ENCODE measurements around the gene IFNL3. TPM values are rescaled to one million over a fixed set of nuclear protein-coding genes. Genes with fewer than 3 reads are reported as not detected.

IFNL3 gene
- total and polyA plus RNA-seq, 11 donors = not detected

DNA sequence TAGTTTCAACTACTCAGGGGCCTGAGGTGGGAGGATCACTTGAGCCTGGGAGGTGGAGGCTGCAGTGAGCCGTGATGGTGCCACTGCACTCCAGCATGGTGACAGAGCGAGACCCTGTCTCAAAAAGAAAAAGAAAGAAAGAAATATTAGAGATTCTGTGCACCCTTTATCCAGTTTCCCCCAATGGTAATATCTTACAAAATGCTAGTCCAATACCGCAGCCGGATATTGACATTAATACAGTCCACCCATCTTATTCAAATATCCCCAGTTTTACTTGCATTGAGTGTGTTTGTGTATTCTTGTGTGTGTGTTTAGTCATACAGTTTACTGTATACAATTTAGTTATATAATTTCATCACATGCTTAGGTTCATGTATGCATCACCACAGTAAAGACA is 12.4 kb upstream of the IFNL3 start:
- 91 to 98% (median 94%) methylated on average over 4 of the region's 4 CpGs for WGBS, 4 donors
- H3K4me1 ChIP-seq = no peaks in the 10 kb centered on the region
- DNase-seq (no peak), ATAC-seq (no peak)
- H3K27me3 ChIP-seq = peaks cover 4 to 81% (median 29%) of the 10 kb centered on the region in 9 donors
- intact Hi-C loops (cut with DNase I) = loop anchor here in 1 of 10 donors (5.0 kb wide), 1 partner anchor 800 kb away; no protein-coding TSS in a partner anchor
- H3K27ac ChIP-seq = no peak overlapping the region
- no peaks in the 10 kb centered on the region for H3K36me3 ChIP-seq
- TF ChIP-seq, protein P1, sequence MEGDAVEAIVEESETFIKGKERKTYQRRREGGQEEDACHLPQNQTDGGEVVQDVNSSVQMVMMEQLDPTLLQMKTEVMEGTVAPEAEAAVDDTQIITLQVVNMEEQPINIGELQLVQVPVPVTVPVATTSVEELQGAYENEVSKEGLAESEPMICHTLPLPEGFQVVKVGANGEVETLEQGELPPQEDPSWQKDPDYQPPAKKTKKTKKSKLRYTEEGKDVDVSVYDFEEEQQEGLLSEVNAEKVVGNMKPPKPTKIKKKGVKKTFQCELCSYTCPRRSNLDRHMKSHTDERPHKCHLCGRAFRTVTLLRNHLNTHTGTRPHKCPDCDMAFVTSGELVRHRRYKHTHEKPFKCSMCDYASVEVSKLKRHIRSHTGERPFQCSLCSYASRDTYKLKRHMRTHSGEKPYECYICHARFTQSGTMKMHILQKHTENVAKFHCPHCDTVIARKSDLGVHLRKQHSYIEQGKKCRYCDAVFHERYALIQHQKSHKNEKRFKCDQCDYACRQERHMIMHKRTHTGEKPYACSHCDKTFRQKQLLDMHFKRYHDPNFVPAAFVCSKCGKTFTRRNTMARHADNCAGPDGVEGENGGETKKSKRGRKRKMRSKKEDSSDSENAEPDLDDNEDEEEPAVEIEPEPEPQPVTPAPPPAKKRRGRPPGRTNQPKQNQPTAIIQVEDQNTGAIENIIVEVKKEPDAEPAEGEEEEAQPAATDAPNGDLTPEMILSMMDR (IDR thresholded peaks at IDR 0.05) = no peak
- TF ChIP-seq POLR2A (IDR thresholded peaks at IDR 0.05) = no peak
- H3K4me3 ChIP-seq = no peak overlapping the region
- peaks cover 0 to 8% (median 0%) of the 10 kb centered on the region in 12 donors for H3K9me3 ChIP-seq

DNA sequence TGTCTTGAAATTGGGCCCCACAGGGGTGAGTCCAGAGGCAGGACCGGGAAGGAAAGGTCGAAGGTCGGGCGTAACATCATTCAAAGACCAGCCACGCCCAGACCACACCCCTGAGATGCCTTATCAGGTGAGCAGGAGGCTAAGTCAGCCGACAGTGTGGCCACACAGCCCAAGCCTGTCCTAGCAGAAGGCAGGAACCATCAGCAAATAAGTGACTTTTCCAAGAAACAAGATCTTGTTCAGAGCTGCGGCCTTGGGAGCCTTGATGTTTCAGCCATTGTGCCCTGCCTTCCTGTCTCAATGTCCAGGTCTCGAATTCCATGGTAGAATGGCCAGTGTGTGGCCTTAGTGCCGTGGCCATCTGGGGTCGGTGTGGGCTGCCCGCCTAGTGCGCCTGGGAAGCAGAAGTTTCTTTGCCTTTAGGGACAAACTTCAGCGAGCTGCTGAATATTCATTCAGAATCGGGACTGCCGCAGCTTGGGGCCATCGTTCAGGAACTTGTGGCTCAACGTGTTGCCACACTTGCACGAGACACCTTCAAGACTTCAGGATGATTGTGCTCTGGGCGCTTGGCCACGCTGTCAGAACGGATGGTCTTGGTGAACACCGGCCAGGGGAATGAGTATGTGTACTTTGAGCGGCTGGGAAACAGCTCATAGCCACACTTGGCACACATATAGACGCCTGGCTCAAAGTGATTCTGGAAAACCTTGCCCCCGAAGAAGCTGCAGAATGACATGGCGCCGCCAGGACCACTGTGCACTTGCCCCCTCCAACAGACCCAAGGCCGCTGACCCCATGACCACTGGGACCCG is 9.9 kb upstream of the IFNL3 start:
- ATAC-seq (no peak), DNase-seq (no peak)
- H3K4me3 ChIP-seq = no peak overlapping the region
- H3K36me3 ChIP-seq = no peaks in the 10 kb centered on the region
- TF ChIP-seq, protein P1 (IDR thresholded peaks at IDR 0.05) = no peak
- peaks cover 0 to 8% (median 0%) of the 10 kb centered on the region in 12 donors for H3K9me3 ChIP-seq
- H3K4me1 ChIP-seq = no peaks in the 10 kb centered on the region
- H3K27me3 ChIP-seq = peaks cover 5 to 79% (median 20%) of the 10 kb centered on the region in 9 donors
- no peak overlapping the region for H3K27ac ChIP-seq
- intact Hi-C loops (cut with DNase I) = loop anchor here in 1 of 10 donors (5.0 kb wide), 1 partner anchor 797 kb away; no protein-coding TSS in a partner anchor
- WGBS, 4 donors = 79 to 85% (median 82%) methylated on average over 24 to 29 of the region's 29 CpGs

DNA sequence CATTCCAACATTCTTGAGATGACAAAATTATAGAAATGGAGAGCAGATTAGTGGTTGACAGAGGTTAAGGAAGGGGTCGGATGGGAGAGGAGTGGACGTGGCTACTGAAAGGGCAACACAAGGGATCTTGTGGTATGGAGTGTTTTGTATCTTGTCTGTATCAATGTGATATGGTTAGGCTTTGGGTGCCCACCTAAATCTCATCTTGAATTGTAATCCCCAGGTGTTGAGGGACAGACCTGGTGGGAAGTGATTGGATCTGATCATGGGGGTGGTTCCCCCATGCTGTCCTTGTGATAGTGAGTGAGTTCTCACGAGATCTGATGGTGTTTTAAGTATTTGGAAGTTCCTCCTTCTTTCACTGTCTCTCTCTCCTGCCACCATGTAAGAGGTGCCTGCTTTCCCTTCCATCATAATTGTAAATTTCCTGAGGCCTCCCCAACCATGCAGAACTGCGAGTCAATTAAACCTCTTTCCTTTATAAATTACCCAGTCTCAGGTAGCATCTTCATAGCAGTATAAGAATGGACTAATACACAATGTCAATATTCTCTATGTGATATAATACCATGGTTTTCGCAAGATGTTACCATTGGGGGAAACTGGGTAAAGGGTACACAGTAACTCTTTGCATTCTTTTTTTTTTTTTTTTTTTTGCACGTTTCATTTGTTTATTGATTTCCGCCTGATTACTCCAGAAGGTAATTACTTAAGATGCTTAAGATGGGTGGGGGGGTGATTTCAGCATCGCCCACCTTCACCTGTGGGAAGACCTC is 8.8 kb upstream of the IFNL3 start:
- DNase-seq (no peak), ATAC-seq (no peak)
- H3K27me3 ChIP-seq = peaks cover 9 to 81% (median 32%) of the 10 kb centered on the region in 9 donors
- H3K4me3 ChIP-seq = no peak overlapping the region
- no peak overlapping the region for H3K27ac ChIP-seq
- TF ChIP-seq, protein P1 (IDR thresholded peaks at IDR 0.05) = no peak
- TF ChIP-seq POLR2A (IDR thresholded peaks at IDR 0.05) = no peak
- H3K36me3 ChIP-seq = no peaks in the 10 kb centered on the region
- intact Hi-C loops (cut with DNase I) = no loop called here
- H3K4me1 ChIP-seq = no peaks in the 10 kb centered on the region
- WGBS, 4 donors = 79 to 87% (median 85%) methylated on average over 8 of the region's 8 CpGs
- peaks cover 0 to 8% (median 0%) of the 10 kb centered on the region in 12 donors for H3K9me3 ChIP-seq

DNA sequence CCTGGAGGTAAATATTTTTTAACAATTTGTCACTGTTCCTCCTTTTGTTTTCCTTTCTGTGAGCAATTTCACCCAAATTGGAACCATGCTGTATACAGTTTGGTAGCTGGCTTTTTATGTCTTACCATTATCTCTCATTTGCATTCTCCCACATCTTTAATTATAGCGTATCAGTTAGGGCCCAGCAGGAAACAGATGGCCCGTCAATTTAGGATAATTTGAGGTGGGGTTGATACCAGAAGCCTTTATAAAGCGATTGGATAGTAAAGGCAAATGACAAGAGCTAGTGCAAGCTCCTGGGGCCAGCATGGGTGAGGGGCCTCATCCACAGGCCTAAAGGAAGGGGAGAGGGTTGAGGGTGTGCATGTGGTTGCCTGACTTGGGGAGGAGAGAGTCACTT is 7.7 kb upstream of the IFNL3 start:
- WGBS, 4 donors = 31 to 39% (median 33%) methylated on average over 3 of the region's 3 CpGs

More for the DNA sequence above, 7.7 kb upstream of the IFNL3 start:
- no peak for TF ChIP-seq POLR2A (IDR thresholded peaks at IDR 0.05)
- TF ChIP-seq, protein P1 (IDR thresholded peaks at IDR 0.05) = no peak
- Histone ChIP-seq H3K36me3 (no peaks in the 10 kb centered on the region), H3K27me3 (peaks cover 17 to 81% (median 41%) of the 10 kb centered on the region in 9 donors), H3K4me3 (no peak overlapping the region), H3K27ac (no peak overlapping the region), H3K4me1 (peaks cover 0 to 8% (median 1%) of the 10 kb centered on the region in 12 donors), H3K9me3 (peaks cover 0 to 8% (median 0%) of the 10 kb centered on the region in 12 donors)
- DNase-seq (no peak), ATAC-seq (no peak)
- intact Hi-C loops (cut with DNase I) = no loop called here

Data from heart left ventricle (tissue), 16 donors.